Kidney (tissue), 14 donors: ENCODE data around the gene FGFR2. TPM values are rescaled to one million over a fixed set of nuclear protein-coding genes. Genes with fewer than 3 reads are reported as not detected.
A peak's percentile ranks its signal among the peaks of the same experiment; 100 is the strongest.

ENCODE experiments used
- DNase-seq, 5 donors: peaks; one replicate each; pipeline ENCODE4 v3.0.0-alpha.2; 2013 to 2020
- FAIRE-seq: peaks from 2 replicates; lab custom pipeline; 2012; peaks lifted over from hg19 to GRCh38; lab: Jason Lieb, UNC
- H3K27ac ChIP-seq, 2 donors: one replicate each; pipeline ENCODE4 v1.7.0; 2013; ENCODE audit warnings: low read depth in 2 of 2, low read length in 2 of 2, inconsistent platforms in 1 of 2
- H3K27me3 ChIP-seq: one replicate; pipeline ENCODE4 v1.7.1; 2013; ENCODE audit warnings: low read length, inconsistent platforms; ENCODE audit not compliant: control insufficient read depth, insufficient read depth
- H3K36me3 ChIP-seq, 3 donors: one replicate each; pipeline versions ENCODE4 v1.7.0 to v1.7.1; 2013; ENCODE audit warnings: low read length in 3 of 3, control low read depth in 1 of 3, inconsistent platforms in 1 of 3; ENCODE audit not compliant: insufficient read depth in 3 of 3, control insufficient read depth in 2 of 3
- H3K4me1 ChIP-seq, 3 donors: one replicate each; pipeline versions ENCODE4 v1.7.0 to v1.7.1; 2013; ENCODE audit warnings: low read length in 3 of 3, inconsistent platforms in 1 of 3, low read depth in 1 of 3; ENCODE audit not compliant: control insufficient read depth in 2 of 3, insufficient read depth in 2 of 3
- H3K4me3 ChIP-seq, 3 donors: one replicate each; pipeline versions ENCODE4 v1.7.0 to v1.8.1; 2013; ENCODE audit warnings: low read length in 3 of 3, control low read depth in 1 of 3, inconsistent platforms in 1 of 3
- H3K9ac ChIP-seq, 3 donors: one replicate each; pipeline versions ENCODE4 v1.7.0 to v1.7.1; 2013; ENCODE audit warnings: low read length in 3 of 3, control low read depth in 1 of 3, inconsistent platforms in 1 of 3
- H3K9me3 ChIP-seq, 3 donors: one replicate each; pipeline versions ENCODE4 v1.7.0 to v1.7.1; 2013; ENCODE audit warnings: low read length in 3 of 3, control low read depth in 1 of 3, inconsistent platforms in 1 of 3; ENCODE audit not compliant: control insufficient read depth in 2 of 3, insufficient read depth in 1 of 3
- intact Hi-C: fragments of 100-400 bp; cut with DNase I; formaldehyde crosslinking; loops from one replicate; pipeline ENCODE4 v1.11.1; 2022
- polyA plus RNA-seq: library from polyadenylated mRNA; stranded (reverse); fragments of 350-450 nt; fragmentation: Illumina TruSeq; extraction: RNeasy Lipid Tissue Mini Kit (QIAGEN cat#74804); gene quantifications from one replicate; pipeline ENCODE4 v1.2.3, GENCODE V29; 2014; ENCODE audit warnings: low read depth, low replicate concordance; ENCODE audit not compliant: insufficient read depth
- total RNA-seq: library from RNA; stranded (reverse); fragmentation: NEBNext Ultra II Directional; extraction: Animal tissue kit (Norgen Biotek cat#: 25700); gene quantifications from one replicate; pipeline ENCODE4 v1.2.1, GENCODE V29; 2021
- TF ChIP-seq, protein P1 (sequence below): IDR thresholded peaks from 3 replicates; pipeline ENCODE4 v1.5.1; 2012; ENCODE audit warnings: mild to moderate bottlenecking, moderate library complexity, borderline replicate concordance; ENCODE audit not compliant: insufficient read depth; ENCODE audit errors: extremely low read depth
- donor health status: control.
- donor health status: control.
- donor health status: control.
- donor health status: control.
- donor health status: control.
- donor health status: DM: yes; HTN: yes; CAD: no.
- donor health status: Normal renal cell carcinoma (clear cell type).

The FGFR2 gene
- total and polyA plus RNA-seq, 2 donors from 2014 or later: 20.2 to 59.4 TPM

DNA sequence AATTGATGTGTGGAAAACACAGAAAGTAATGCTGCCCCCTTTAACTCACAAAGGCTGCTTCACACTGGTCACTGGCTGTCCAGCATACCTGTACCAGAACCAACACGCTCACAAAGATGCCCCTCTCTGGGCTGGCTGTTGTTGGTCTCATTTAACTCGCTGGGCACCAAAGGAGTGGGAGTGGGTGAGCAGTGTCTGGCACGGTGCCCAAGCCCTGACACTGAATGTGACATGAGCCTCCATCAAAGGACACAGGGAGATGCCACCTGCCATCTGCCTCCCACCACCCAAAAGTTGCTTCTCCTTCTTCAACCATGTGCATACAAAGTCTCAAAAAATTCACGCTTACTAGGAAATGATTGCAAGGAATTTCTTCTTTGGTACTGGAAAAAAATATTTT is 86.8 kb downstream of the FGFR2 start:
- H3K9me3 ChIP-seq: no peaks in the 10 kb centered on the region
- DNase-seq (peak in 1 of 5 donors; percentile 51), FAIRE-seq (no peak)
- H3K27me3 ChIP-seq: no peaks in the 10 kb centered on the region
- H3K4me3 ChIP-seq: no peak overlapping the region
- intact Hi-C loops: no loop called here
- no peaks in the 10 kb centered on the region for H3K36me3 ChIP-seq
- H3K27ac ChIP-seq: peak overlapping the region; percentile 29 to 70
- TF ChIP-seq, protein P1, sequence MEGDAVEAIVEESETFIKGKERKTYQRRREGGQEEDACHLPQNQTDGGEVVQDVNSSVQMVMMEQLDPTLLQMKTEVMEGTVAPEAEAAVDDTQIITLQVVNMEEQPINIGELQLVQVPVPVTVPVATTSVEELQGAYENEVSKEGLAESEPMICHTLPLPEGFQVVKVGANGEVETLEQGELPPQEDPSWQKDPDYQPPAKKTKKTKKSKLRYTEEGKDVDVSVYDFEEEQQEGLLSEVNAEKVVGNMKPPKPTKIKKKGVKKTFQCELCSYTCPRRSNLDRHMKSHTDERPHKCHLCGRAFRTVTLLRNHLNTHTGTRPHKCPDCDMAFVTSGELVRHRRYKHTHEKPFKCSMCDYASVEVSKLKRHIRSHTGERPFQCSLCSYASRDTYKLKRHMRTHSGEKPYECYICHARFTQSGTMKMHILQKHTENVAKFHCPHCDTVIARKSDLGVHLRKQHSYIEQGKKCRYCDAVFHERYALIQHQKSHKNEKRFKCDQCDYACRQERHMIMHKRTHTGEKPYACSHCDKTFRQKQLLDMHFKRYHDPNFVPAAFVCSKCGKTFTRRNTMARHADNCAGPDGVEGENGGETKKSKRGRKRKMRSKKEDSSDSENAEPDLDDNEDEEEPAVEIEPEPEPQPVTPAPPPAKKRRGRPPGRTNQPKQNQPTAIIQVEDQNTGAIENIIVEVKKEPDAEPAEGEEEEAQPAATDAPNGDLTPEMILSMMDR: no peak
- H3K9ac ChIP-seq: no peak overlapping the region
- H3K4me1 ChIP-seq: peaks cover 2 to 18% (median 3%) of the 10 kb centered on the region in 3 donors

GRCh38 chr10:121510201-121510771 is 88.0 kb downstream of the FGFR2 start:
- H3K9ac ChIP-seq: peak overlapping the region in 1 of 3 donors; percentile 57
- DNase-seq (peak; percentile 62 to 86 (median 84)), FAIRE-seq (peak; percentile 79)
- TF ChIP-seq, protein P1: no peak
- H3K4me3 ChIP-seq: peak overlapping the region in 1 of 3 donors; percentile 7
- no peaks in the 10 kb centered on the region for H3K9me3 ChIP-seq
- H3K27me3 ChIP-seq: no peaks in the 10 kb centered on the region
- H3K4me1 ChIP-seq: peaks cover 2 to 18% (median 3%) of the 10 kb centered on the region in 3 donors
- intact Hi-C loops: no loop called here
- H3K27ac ChIP-seq: peak overlapping the region; percentile 63 to 85
- peaks cover 0 to 2% (median 0%) of the 10 kb centered on the region in 3 donors for H3K36me3 ChIP-seq

GRCh38 chr10:121509796-121510195 is 88.4 kb downstream of the FGFR2 start:
- peaks cover 0 to 4% (median 0%) of the 10 kb centered on the region in 3 donors for H3K36me3 ChIP-seq
- DNase-seq (no peak), FAIRE-seq (no peak)
- peak overlapping the region in 1 of 3 donors; percentile 7 for H3K4me3 ChIP-seq
- intact Hi-C loops: no loop called here
- H3K27ac ChIP-seq: peak overlapping the region; percentile 63 to 85
- peaks cover 2 to 18% (median 3%) of the 10 kb centered on the region in 3 donors for H3K4me1 ChIP-seq
- peak overlapping the region in 1 of 3 donors; percentile 57 for H3K9ac ChIP-seq
- TF ChIP-seq, protein P1: peak; percentile 7
- H3K27me3 ChIP-seq: no peaks in the 10 kb centered on the region
- no peaks in the 10 kb centered on the region for H3K9me3 ChIP-seq
